ENCODE data around the gene GET3.

Gene GET3

GRCh38 chr19:12784394-12784870 lies 47.1 kb downstream of the GET3 start:
- peaks cover 18% of the 10 kb centered on the region; the same call in 1 of the 2 replicates for H3K4me1 ChIP-seq (ENCODE audit: insufficient read depth, low read length)
- no peaks in the 10 kb centered on the region for H3K27me3 ChIP-seq (ENCODE audit: insufficient read depth, low read length)
- H3K36me3 ChIP-seq (ENCODE audit: insufficient read depth, low read depth, low read length), result no peaks in the 10 kb centered on the region
- H3K27ac ChIP-seq (ENCODE audit: low read length), result no peak overlapping the region
- H3K9me3 ChIP-seq (ENCODE audit: insufficient read depth, low read depth, low read length), result no peaks in the 10 kb centered on the region
- H3K4me3 ChIP-seq (ENCODE audit: low read length), result no peak overlapping the region
- no peak overlapping the region for H3K9ac ChIP-seq (ENCODE audit: low read depth, low read length)

GRCh38 chr19:12784871-12785430 lies 47.7 kb downstream of the GET3 start:
- no peak overlapping the region for H3K4me3 ChIP-seq (ENCODE audit: low read length)
- H3K27ac ChIP-seq (ENCODE audit: low read length), result no peak overlapping the region
- H3K9me3 ChIP-seq (ENCODE audit: insufficient read depth, low read depth, low read length), result no peaks in the 10 kb centered on the region
- H3K36me3 ChIP-seq (ENCODE audit: insufficient read depth, low read depth, low read length), result no peaks in the 10 kb centered on the region
- peaks cover 16% of the 10 kb centered on the region; the same call in 1 of the 2 replicates for H3K4me1 ChIP-seq (ENCODE audit: insufficient read depth, low read length)
- H3K9ac ChIP-seq (ENCODE audit: low read depth, low read length), result no peak overlapping the region
- H3K27me3 ChIP-seq (ENCODE audit: insufficient read depth, low read length), result no peaks in the 10 kb centered on the region

- H3K27me3 ChIP-seq (ENCODE audit: insufficient read depth, low read length), result peaks cover 4% of the 10 kb centered on the region
- H3K9me3 ChIP-seq (ENCODE audit: insufficient read depth, low read depth, low read length), result no peaks in the 10 kb centered on the region
- H3K9ac ChIP-seq (ENCODE audit: low read depth, low read length), result no peak overlapping the region
- no peaks in the 10 kb centered on the region for H3K36me3 ChIP-seq (ENCODE audit: insufficient read depth, low read depth, low read length)
- H3K4me3 ChIP-seq (ENCODE audit: low read length), result no peak overlapping the region
- H3K27ac ChIP-seq (ENCODE audit: low read length), result no peak overlapping the region
- peaks cover 19% of the 10 kb centered on the region; the same call in 1 of the 2 replicates for H3K4me1 ChIP-seq (ENCODE audit: insufficient read depth, low read length)
Observed at GRCh38 chr19:12785431-12786031, 48.2 kb downstream of the GET3 start.

- peaks cover 25% of the 10 kb centered on the region for H3K4me1 ChIP-seq (ENCODE audit: insufficient read depth, low read length)
- H3K9ac ChIP-seq (ENCODE audit: low read depth, low read length), result no peak overlapping the region
Observed at GRCh38 chr19:12786141-12786870, 49.0 kb downstream of the GET3 start.

GRCh38 chr19:12786952-12787351 lies 49.7 kb downstream of the GET3 start:
- Histone ChIP-seq H3K27me3 (ENCODE audit: insufficient read depth, low read length) (peaks cover 18% of the 10 kb centered on the region), H3K36me3 (ENCODE audit: insufficient read depth, low read depth, low read length) (no peaks in the 10 kb centered on the region), H3K4me1 (ENCODE audit: insufficient read depth, low read length) (peaks cover 25% of the 10 kb centered on the region), H3K9me3 (ENCODE audit: insufficient read depth, low read depth, low read length) (no peaks in the 10 kb centered on the region), H3K9ac (ENCODE audit: low read depth, low read length) (no peak overlapping the region), H3K27ac (ENCODE audit: low read length) (no peak overlapping the region), H3K4me3 (ENCODE audit: low read length) (no peak overlapping the region)

More at GRCh38 chr19:12786141-12786870, 49.0 kb downstream of the GET3 start:
- no peaks in the 10 kb centered on the region for H3K36me3 ChIP-seq (ENCODE audit: insufficient read depth, low read depth, low read length)
- H3K9me3 ChIP-seq (ENCODE audit: insufficient read depth, low read depth, low read length), result no peaks in the 10 kb centered on the region
- H3K27ac ChIP-seq (ENCODE audit: low read length), result no peak overlapping the region
- H3K4me3 ChIP-seq (ENCODE audit: low read length), result no peak overlapping the region
- H3K27me3 ChIP-seq (ENCODE audit: insufficient read depth, low read length), result peaks cover 12% of the 10 kb centered on the region

- H3K27ac ChIP-seq (ENCODE audit: low read length), result no peak overlapping the region
- peaks cover 23% of the 10 kb centered on the region for H3K27me3 ChIP-seq (ENCODE audit: insufficient read depth, low read length)
- H3K9ac ChIP-seq (ENCODE audit: low read depth, low read length), result no peak overlapping the region
- H3K4me3 ChIP-seq (ENCODE audit: low read length), result no peak overlapping the region
- no peaks in the 10 kb centered on the region for H3K9me3 ChIP-seq (ENCODE audit: insufficient read depth, low read depth, low read length)
- no peaks in the 10 kb centered on the region for H3K36me3 ChIP-seq (ENCODE audit: insufficient read depth, low read depth, low read length)
- H3K4me1 ChIP-seq (ENCODE audit: insufficient read depth, low read length), result peaks cover 25% of the 10 kb centered on the region
Observed at GRCh38 chr19:12787458-12787857, 50.2 kb downstream of the GET3 start.

GRCh38 chr19:12788042-12788681 lies 50.9 kb downstream of the GET3 start:
- H3K27me3 ChIP-seq (ENCODE audit: insufficient read depth, low read length), result peaks cover 30% of the 10 kb centered on the region
- no peaks in the 10 kb centered on the region for H3K36me3 ChIP-seq (ENCODE audit: insufficient read depth, low read depth, low read length)
- H3K4me1 ChIP-seq (ENCODE audit: insufficient read depth, low read length), result peaks cover 25% of the 10 kb centered on the region
- no peak overlapping the region for H3K27ac ChIP-seq (ENCODE audit: low read length)
- peak overlapping the region; percentile 48; the same call in 1 of the 2 replicates for H3K9ac ChIP-seq (ENCODE audit: low read depth, low read length)
- no peaks in the 10 kb centered on the region for H3K9me3 ChIP-seq (ENCODE audit: insufficient read depth, low read depth, low read length)
- H3K4me3 ChIP-seq (ENCODE audit: low read length), result peak overlapping the region; percentile 76; the same call in 1 of the 2 replicates

- no peak overlapping the region for H3K27ac ChIP-seq (ENCODE audit: low read length)
- no peaks in the 10 kb centered on the region for H3K9me3 ChIP-seq (ENCODE audit: insufficient read depth, low read depth, low read length)
- peak overlapping the region; percentile 48; the same call in 1 of the 2 replicates for H3K9ac ChIP-seq (ENCODE audit: low read depth, low read length)
- peaks cover 32% of the 10 kb centered on the region for H3K27me3 ChIP-seq (ENCODE audit: insufficient read depth, low read length)
- peak overlapping the region; percentile 76 for H3K4me3 ChIP-seq (ENCODE audit: low read length)
- no peaks in the 10 kb centered on the region for H3K36me3 ChIP-seq (ENCODE audit: insufficient read depth, low read depth, low read length)
- peaks cover 21% of the 10 kb centered on the region for H3K4me1 ChIP-seq (ENCODE audit: insufficient read depth, low read length)
Observed at GRCh38 chr19:12788682-12789097, 51.4 kb downstream of the GET3 start.

GRCh38 chr19:12789098-12789903 lies 52.0 kb downstream of the GET3 start:
- Histone ChIP-seq H3K4me3 (ENCODE audit: low read length) (peak overlapping the region; percentile 76), H3K27me3 (ENCODE audit: insufficient read depth, low read length) (peaks cover 34% of the 10 kb centered on the region), H3K36me3 (ENCODE audit: insufficient read depth, low read depth, low read length) (no peaks in the 10 kb centered on the region), H3K27ac (ENCODE audit: low read length) (no peak overlapping the region), H3K4me1 (ENCODE audit: insufficient read depth, low read length) (peaks cover 24% of the 10 kb centered on the region), H3K9ac (ENCODE audit: low read depth, low read length) (peak overlapping the region; percentile 48; the same call in 1 of the 2 replicates), H3K9me3 (ENCODE audit: insufficient read depth, low read depth, low read length) (no peaks in the 10 kb centered on the region)

- H3K27ac ChIP-seq (ENCODE audit: low read length), result no peak overlapping the region
- peak overlapping the region; percentile 76 for H3K4me3 ChIP-seq (ENCODE audit: low read length)
- H3K4me1 ChIP-seq (ENCODE audit: insufficient read depth, low read length), result peaks cover 24% of the 10 kb centered on the region
Observed at GRCh38 chr19:12789904-12790619, 52.8 kb downstream of the GET3 start.

More at GRCh38 chr19:12789904-12790619, 52.8 kb downstream of the GET3 start:
- Histone ChIP-seq H3K9ac (ENCODE audit: low read depth, low read length) (peak overlapping the region; percentile 66; the same call in 1 of the 2 replicates), H3K36me3 (ENCODE audit: insufficient read depth, low read depth, low read length) (no peaks in the 10 kb centered on the region), H3K9me3 (ENCODE audit: insufficient read depth, low read depth, low read length) (no peaks in the 10 kb centered on the region), H3K27me3 (ENCODE audit: insufficient read depth, low read length) (peaks cover 40% of the 10 kb centered on the region)
